H1 (cell line): ENCODE measurements around the gene INPP5A. TPM values are rescaled to one million over a fixed set of nuclear protein-coding genes. Genes with fewer than 3 reads are reported as not detected.

ENCODE experiments used
- ASH2L ChIP-seq: fragments of 200-600, 300-600 bp; sonication (generic); IDR thresholded peaks from one replicate; pipeline ENCODE4 v1.7.1; 2017; ENCODE audit warnings: low read length
- ATF3 ChIP-seq: IDR thresholded peaks from 2 replicates; pipeline ENCODE4 v1.6.1; 2011; ENCODE audit warnings: low read depth, mild to moderate bottlenecking, low read length; ENCODE audit not compliant: insufficient read depth
- CBX5 ChIP-seq: fragments of 300-800, 300-1000 bp; sonication (generic); IDR thresholded peaks from 2 replicates; pipeline ENCODE4 v1.7.1; 2016; ENCODE audit warnings: antibody characterized with exemption, low read length, low read depth
- CTCF ChIP-seq, 3 experiments: IDR thresholded peaks; 1 replicate in 2 of 3; 2 replicates in 1 of 3; pipeline versions ENCODE4 v1.5.1 to v1.6.1; 2011; ENCODE audit warnings: low read length in 3 of 3, mild to moderate bottlenecking in 3 of 3, inconsistent platforms in 2 of 3, low read depth in 1 of 3, moderate library complexity in 1 of 3; ENCODE audit not compliant: insufficient read depth in 1 of 3; ENCODE audit errors: control extremely low read depth in 1 of 3
- FOSL1 ChIP-seq: IDR thresholded peaks from 2 replicates; pipeline ENCODE4 v1.6.1; 2011; ENCODE audit warnings: mild to moderate bottlenecking, low read depth, low read length, moderate library complexity; ENCODE audit not compliant: insufficient read depth
- JUND ChIP-seq: IDR thresholded peaks from 2 replicates; pipeline ENCODE4 v1.6.1; 2011; ENCODE audit warnings: mild to moderate bottlenecking, improper control_type of control experiment, low read length
- POLR2AphosphoS5 ChIP-seq: IDR thresholded peaks from 2 replicates; pipeline ENCODE4 v1.6.1; 2011; ENCODE audit warnings: low read depth, low read length
- RBBP5 ChIP-seq: IDR thresholded peaks from 2 replicates; pipeline ENCODE4 v1.7.1; 2012; ENCODE audit warnings: low read depth, mild to moderate bottlenecking, inconsistent platforms, low read length, moderate library complexity, borderline replicate concordance
- SIRT6 ChIP-seq: IDR thresholded peaks from one replicate; pipeline ENCODE4 v1.7.1; 2012; ENCODE audit warnings: low read length, inconsistent platforms
- TAF7 ChIP-seq: optimal IDR thresholded peaks from 2 replicates; pipeline ENCODE3; 2011; ENCODE audit warnings: low read depth, mild to moderate bottlenecking, inconsistent platforms, low read length, moderate library complexity, borderline replicate concordance
- ZNF274 ChIP-seq: IDR thresholded peaks from 2 replicates; pipeline ENCODE4 v1.7.0; 2012; ENCODE audit warnings: low read length, borderline replicate concordance; ENCODE audit errors: extremely low read depth
- polyA plus RNA-seq, 7 experiments: library from polyadenylated mRNA; depleted of rRNA in 3 of 7; stranded (reverse) in 5 of 7; unstranded in 2 of 7; fragments of >200 nt in 5 of 7; fragments of 200-250 nt in 2 of 7; gene quantifications; 1 replicate in 5 of 7; 2 replicates in 1 of 7; 4 replicates in 1 of 7; pipeline versions ENCODE4 v1.2.1 to v1.2.3, GENCODE V29; 2011 to 2013; ENCODE audit warnings: missing spikeins in 2 of 7, mixed read lengths in 2 of 7
- total RNA-seq: library from RNA; stranded (reverse); fragmentation: NEBNext Ultra II Directional; extraction: Animal tissue kit (Norgen Biotek cat#: 25700); gene quantifications from 2 replicates; pipeline ENCODE4 v1.2.1, GENCODE V29; 2021

Gene INPP5A
- total and polyA plus RNA-seq, 2 of the 8 experiments (the other 6 are each of a cell fraction or from before 2014, with no cell fraction given) = 19.7 to 27.5 TPM

DNA sequence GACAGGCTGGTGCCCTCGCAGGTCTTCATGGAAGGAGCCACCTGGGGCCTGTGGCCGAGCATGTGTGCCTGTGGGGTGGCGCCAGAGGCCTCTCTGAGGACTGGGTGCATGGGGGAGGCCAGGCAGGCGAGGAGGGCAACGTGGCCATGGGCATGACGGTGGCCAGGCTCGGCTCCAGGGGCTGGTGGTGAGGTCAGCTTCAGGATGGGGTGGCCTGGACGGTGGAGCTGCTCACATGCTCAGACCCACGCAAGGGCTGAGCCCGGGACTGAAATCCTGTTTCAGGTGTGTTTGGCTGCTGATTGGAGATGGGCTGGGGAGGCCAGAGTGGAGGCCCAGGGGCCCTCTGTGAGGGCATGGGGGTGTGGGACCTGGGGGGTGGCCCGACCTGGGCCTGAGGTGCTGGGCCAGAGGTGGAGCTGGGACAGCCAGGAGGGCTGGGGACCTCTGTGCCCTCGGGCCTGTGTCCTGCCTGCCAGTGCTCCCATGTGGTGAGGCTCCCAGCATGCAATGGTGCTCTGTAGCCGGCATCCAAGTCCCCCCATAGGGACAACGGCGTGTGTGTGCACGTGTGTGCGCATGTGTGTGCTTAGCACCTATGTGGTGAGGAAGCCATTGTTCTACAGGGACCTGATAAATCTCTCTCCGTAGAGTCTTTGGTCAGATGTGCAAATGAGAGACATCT lies 71.1 kb downstream of the INPP5A start (continued):
- TF ChIP-seq CTCF (IDR thresholded peaks at IDR 0.05; ENCODE audit: control extremely low read depth in 1 of 3, insufficient read depth in 1 of 3, low read depth in 1 of 3, low read length in 3 of 3) = no peak
- TF ChIP-seq ATF3 = no peak
- TF ChIP-seq FOSL1 = no peak
- TF ChIP-seq RBBP5 = no peak
- no peak for TF ChIP-seq ASH2L
- no peak for TF ChIP-seq JUND
- TF ChIP-seq SIRT6 = no peak
- TF ChIP-seq TAF7 = no peak
- no peak for TF ChIP-seq POLR2AphosphoS5
- TF ChIP-seq ZNF274 = no peak
- no peak for TF ChIP-seq CBX5
- TF ChIP-seq, all 59 proteins: peak for 0
